HAP-1 (cell line): ENCODE results near the gene VEZT.
"Not testable (repeated sequence)": the region's sequence is repeated elsewhere in the genome, so short reads cannot be mapped to it uniquely, and the experiment has no call there.

Experiments used
- DNase-seq, 2 experiments: peaks; one replicate each; pipeline ENCODE4 v3.0.0-alpha.2; 2016 to 2020; ENCODE audit warnings: low spot score in 2 of 2
- H3K27me3 ChIP-seq: fragments of 250-450 bp; sonication (Bioruptor Pico); 2 replicates; pipeline ENCODE4 v1.5.1; 2020; ENCODE audit warnings: low read depth, mild to moderate bottlenecking, moderate library complexity
- H3K36me3 ChIP-seq: fragments of 250-450 bp; sonication (Bioruptor Pico); replicated peaks from 2 replicates; pipeline ENCODE4 v1.5.1; 2020; ENCODE audit warnings: mild to moderate bottlenecking
- H3K4me1 ChIP-seq: fragments of 250-450 bp; sonication (Bioruptor Pico); 2 replicates; pipeline ENCODE4 v1.5.1; 2020; ENCODE audit warnings: mild to moderate bottlenecking
- H3K4me3 ChIP-seq: fragments of 250-450 bp; sonication (Bioruptor Pico); 2 replicates; pipeline ENCODE4 v1.5.1; 2020; ENCODE audit warnings: mild to moderate bottlenecking, moderate library complexity
- H3K9me3 ChIP-seq: fragments of 250-450 bp; sonication (Bioruptor Pico); 2 replicates; pipeline ENCODE4 v1.5.1; 2020; ENCODE audit warnings: mild to moderate bottlenecking, moderate library complexity
- in situ Hi-C: fragments of 300-500 bp; cut with MboI; formaldehyde crosslinking; loops from 3 replicates; pipeline ENCODE4 v1.14.3; 2020; ENCODE audit warnings: low sequenced_read_pairs, inconsistent platforms, mixed read lengths

The VEZT gene

DNA sequence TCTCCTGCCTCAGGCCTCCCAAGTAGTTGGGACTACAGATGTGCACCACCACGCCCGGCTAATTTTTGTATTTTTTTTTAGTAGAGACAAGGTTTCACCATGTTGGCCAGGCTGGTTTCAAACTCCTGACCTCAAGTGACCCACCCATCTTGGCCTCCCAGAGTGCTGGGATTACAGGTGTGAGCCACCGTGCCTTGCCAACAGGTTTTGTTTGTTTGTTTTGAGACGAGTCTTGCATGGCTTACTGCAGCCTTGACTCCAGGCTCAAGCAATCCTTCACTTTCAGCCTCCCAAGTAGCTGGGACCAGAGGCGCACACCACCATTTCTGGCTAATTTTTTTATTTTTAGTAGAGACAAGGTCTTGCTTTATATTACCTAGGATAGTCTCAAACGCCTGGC, 23.5 kb downstream of the VEZT start:
- H3K36me3 ChIP-seq, H3K4me3 ChIP-seq, DNase-seq, H3K4me1 ChIP-seq, H3K9me3 ChIP-seq, H3K27me3 ChIP-seq, in situ Hi-C loops: not testable (repeated sequence)

DNA sequence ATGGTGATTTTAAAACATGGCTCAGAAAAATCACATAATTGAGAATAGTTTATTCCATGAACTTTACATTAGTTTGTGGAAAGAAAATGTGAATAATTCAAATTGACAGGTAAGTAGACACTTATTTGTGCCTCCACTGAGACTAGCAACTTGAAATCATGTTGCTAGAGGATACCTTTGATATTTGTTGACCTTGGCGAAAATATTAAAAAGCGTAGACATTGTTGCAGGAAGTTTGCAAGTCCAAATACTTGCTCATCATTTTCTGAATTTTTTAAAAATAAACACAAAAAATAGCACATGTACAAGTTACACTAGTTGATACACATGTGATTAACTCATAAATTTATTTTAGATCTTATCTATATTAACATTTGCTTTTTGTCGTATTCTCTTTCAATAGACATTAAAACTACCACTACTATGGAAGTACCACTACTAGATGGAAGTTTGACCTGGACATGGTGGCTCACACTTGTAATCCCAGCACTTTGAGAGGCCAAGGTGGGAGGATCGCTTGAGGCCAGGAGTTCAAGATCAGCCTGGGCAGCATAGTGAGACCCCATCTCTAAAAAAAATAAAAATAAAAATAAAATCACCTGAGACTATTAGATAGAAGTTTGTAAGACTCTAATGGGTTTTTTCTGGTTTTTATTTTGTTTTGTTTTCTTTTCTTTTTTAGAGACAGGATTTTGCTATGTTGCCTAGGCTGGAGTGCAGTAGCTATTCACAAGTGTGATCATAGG, 24.3 kb downstream of the VEZT start:
- H3K36me3 ChIP-seq: peaks cover 7% of the 10 kb centered on the region
- DNase-seq: no peak
- no peaks in the 10 kb centered on the region for H3K27me3 ChIP-seq
- no peaks in the 10 kb centered on the region for H3K9me3 ChIP-seq
- in situ Hi-C loops: no loop called here
- no peaks in the 10 kb centered on the region for H3K4me1 ChIP-seq
- H3K4me3 ChIP-seq: no peak overlapping the region

DNA sequence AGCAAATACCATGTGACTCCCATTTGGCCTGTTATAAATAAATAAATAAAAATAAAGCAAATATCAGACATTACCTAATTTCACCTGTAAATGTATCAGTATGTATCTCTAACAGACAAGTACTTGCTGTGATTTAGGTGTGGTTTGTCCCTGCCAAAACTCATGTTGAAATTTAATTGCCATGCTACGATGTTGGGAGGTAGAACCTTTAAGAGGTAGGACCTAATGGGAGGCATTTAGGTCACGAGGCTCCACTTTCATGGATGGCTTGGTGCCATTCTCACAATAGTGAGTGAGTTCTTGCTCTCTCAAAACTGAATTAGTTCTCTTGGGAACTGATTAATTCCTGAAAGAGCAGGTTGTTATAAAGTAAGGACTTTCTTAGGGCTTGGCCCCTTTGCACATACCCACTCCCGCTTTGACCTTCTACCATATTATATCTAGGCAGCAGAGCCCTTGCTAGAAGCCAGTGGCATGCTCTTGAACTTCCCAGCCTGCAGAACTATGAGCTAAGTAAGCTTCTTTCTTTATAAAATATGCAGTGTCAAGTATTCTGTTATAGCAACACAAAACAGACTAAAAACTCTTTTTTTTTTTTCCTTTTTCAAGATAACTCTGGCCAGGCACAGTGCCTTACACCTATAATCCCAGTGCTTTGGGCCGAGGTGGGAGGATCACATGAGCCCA, 26.0 kb downstream of the VEZT start:
- peak in 1 of 2 experiments; percentile 1 for DNase-seq
- H3K4me3 ChIP-seq: no peak overlapping the region

DNA sequence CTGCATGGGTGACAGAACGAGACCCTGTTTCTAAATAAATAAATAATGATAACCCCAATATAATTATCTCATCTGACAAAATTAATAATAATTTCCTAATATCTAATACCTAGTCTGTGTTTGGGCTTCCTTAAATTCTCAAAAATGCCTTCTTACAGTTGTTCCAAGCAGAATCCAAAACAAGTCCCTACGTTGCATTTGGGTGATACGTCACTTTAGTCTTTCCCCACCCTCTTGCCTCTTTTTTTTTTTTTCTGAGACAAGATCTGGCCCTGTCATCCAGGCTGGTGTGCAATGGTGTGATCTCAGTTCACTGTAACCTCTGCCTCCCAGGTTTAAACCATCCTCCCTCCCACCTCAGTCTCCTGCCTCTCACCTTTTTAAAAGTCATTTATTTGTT, 26.7 kb downstream of the VEZT start:
- in situ Hi-C loops: no loop called here
- Histone ChIP-seq H3K4me1 (peaks cover 3% of the 10 kb centered on the region), H3K36me3 (peaks cover 7% of the 10 kb centered on the region), H3K27me3 (no peaks in the 10 kb centered on the region), H3K4me3 (no peak overlapping the region), H3K9me3 (no peaks in the 10 kb centered on the region)
- no peak for DNase-seq

More for the DNA sequence above, 26.0 kb downstream of the VEZT start:
- in situ Hi-C loops: no loop called here
- H3K27me3 ChIP-seq: no peaks in the 10 kb centered on the region
- H3K9me3 ChIP-seq: no peaks in the 10 kb centered on the region
- H3K4me1 ChIP-seq: no peaks in the 10 kb centered on the region
- H3K36me3 ChIP-seq: peaks cover 7% of the 10 kb centered on the region

DNA sequence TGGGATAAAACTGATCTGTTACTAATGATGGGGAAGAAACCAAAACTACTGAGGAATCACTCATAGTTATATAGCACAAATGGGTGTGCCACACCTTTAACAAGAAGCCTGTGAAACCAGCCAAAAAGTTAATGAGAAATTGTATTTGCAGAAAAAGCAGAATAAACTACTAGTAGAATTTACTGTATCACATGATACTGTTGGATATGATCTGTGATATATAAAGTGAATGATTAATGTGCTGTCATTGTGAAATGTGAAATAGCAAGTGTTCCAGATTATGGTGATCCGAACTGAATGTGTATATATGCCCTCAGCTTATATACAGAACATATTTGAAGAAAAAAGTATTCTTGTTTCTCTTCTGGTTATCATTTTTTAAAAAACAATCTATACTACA, 30.5 kb downstream of the VEZT start:
- Histone ChIP-seq H3K4me1 (peaks cover 4% of the 10 kb centered on the region), H3K9me3 (no peaks in the 10 kb centered on the region), H3K27me3 (no peaks in the 10 kb centered on the region), H3K4me3 (no peak overlapping the region), H3K36me3 (peaks cover 13% of the 10 kb centered on the region)
- in situ Hi-C loops: no loop called here
- DNase-seq: no peak

DNA sequence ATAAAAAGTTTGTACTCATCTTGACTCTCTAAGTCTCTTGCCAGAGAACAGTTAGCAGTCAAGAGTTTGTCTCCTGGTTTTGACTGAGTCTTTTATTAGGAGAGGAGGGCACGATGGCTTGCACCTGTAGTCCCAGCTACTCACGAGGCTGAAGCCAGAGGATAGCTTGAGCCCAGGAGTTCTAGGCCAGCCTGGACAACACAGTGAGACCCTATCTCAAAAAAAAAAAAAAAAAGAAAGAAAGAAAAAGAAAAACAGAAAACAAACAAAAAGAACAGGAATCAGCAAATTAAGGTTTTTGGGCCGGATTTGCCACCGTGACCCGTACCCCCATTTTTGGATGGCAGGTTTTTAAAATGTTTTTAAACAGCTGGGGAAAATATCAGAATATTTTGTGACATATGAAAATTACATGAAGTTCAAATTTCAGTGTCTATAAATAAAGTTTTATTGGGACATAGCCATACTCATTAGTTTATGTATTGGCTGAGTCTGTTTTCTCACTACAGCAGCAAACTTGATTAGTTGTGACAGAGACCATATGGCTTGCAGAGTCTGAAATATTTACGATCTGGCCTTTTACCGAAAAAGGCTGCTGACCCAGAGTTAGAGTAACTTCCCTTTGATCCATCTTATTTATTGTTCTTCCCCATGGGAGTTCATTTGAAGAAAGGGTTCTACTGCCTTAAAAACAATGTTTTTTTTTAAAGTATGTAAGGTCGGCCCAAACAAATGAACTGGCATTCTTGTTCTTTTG, 31.2 kb downstream of the VEZT start:
- Histone ChIP-seq H3K27me3 (no peaks in the 10 kb centered on the region), H3K36me3 (peaks cover 20% of the 10 kb centered on the region), H3K4me1 (peaks cover 5% of the 10 kb centered on the region), H3K9me3 (no peaks in the 10 kb centered on the region), H3K4me3 (no peak overlapping the region)
- no peak for DNase-seq
- in situ Hi-C loops: no loop called here

DNA sequence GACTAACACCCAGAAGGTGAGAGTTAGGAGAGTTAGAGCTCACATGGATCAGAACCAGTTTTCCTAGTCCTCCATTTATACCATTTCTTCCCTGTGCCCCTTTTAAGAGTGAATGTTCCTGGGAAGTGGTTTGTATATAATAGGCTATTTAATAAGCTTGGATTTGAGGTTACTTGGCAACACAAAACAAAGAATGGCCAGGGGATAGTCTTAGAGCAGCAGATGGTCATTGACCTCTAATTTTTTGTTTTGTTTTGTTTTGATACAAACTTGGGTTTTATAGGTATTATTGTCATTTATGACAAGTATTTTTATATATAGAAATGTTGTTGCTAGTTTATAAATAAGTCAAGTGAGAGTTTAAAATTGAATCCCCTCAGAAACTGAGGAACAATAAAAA, 35.8 kb downstream of the VEZT start:
- Histone ChIP-seq H3K9me3 (no peaks in the 10 kb centered on the region), H3K36me3 (peaks cover 55% of the 10 kb centered on the region), H3K27me3 (no peaks in the 10 kb centered on the region), H3K4me1 (peaks cover 19% of the 10 kb centered on the region), H3K4me3 (no peak overlapping the region)
- DNase-seq: no peak
- in situ Hi-C loops: no loop called here

DNA sequence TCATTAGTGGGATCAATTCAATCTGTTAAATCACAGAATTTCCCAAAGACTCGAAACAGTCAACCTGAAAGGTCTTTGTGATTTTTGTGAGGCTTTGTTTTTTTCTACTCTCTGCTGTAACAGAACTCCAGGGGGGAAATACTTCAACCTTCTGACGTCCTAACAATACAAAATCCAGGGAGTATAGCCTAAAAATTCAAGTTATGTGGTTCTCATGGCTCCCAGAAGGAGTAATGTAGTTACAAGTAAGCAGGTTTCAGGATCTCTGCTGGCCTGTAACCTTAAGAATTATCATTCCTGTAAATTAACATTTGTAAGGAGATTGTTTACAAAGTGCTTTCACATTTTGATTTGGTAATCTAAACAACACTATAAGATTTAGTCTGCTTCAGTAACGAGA, 39.9 kb downstream of the VEZT start:
- H3K4me3 ChIP-seq: no peak overlapping the region
- no peaks in the 10 kb centered on the region for H3K9me3 ChIP-seq
- peak in 1 of 2 experiments; percentile 65 for DNase-seq
- peaks cover 51% of the 10 kb centered on the region for H3K36me3 ChIP-seq
- in situ Hi-C loops: no loop called here
- H3K4me1 ChIP-seq: peaks cover 20% of the 10 kb centered on the region
- no peaks in the 10 kb centered on the region for H3K27me3 ChIP-seq

DNA sequence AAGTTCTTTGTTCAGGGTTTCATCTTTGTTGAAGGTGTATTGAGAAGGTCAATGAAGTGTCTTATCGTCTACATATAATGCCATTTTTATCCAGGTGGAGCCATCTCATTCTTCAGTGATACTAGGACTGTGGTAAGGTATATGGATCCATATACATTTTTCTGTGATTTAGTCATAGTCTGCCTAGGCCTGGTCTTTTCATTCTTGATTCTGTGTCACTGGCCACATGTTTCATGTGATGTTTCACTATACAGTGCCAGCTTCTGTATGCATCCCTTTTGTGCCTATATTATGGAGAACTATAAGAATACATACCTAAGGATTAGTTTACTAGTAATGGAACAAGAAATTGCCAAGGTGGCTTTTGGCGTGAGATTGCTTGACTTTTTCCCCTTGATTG, 40.5 kb downstream of the VEZT start:
- Histone ChIP-seq H3K27me3 (no peaks in the 10 kb centered on the region), H3K36me3 (peaks cover 52% of the 10 kb centered on the region), H3K9me3 (no peaks in the 10 kb centered on the region), H3K4me1 (peaks cover 18% of the 10 kb centered on the region), H3K4me3 (no peak overlapping the region)
- in situ Hi-C loops: no loop called here
- DNase-seq: no peak

DNA sequence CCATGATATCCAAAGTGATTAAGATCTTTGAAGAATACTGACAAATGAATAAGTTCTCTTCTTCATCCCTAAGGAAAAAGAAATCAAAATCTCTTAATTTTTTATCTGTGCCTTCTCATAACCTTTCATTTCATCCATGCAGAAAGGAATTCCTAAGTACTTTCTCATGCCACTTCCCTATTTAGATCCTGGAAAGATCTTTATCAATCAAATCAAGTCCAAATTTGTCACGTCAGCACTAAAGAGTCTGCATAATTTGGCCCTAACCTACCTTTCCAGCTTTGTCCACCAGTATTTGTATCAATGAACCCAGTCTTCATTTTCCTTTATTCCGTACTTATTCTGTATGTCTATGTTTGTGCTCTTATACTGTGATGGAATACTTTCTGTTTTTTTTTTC, 41.2 kb downstream of the VEZT start:
- H3K4me1 ChIP-seq: peaks cover 18% of the 10 kb centered on the region
- DNase-seq: no peak
- no peak overlapping the region for H3K4me3 ChIP-seq
- H3K9me3 ChIP-seq: no peaks in the 10 kb centered on the region
- H3K27me3 ChIP-seq: no peaks in the 10 kb centered on the region
- H3K36me3 ChIP-seq: peaks cover 46% of the 10 kb centered on the region
- in situ Hi-C loops: no loop called here

DNA sequence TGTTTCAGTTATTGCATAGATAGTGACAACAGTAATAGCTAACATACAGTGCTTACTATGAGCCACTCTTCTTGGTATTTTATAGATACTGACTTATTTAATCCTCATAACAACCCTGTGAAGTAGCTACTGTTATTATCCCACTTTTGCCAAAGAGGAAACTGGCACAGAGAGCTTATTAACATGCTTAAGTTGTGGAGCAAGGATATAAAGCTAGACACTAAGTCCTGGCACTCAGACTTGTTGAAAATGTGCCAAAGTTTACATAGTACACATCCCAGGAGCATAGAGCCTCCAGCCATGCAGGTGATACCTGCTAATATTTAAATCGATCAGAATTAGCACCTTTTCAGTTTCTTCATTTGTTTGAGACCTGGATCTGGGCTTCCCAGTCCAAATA, 41.8 kb downstream of the VEZT start:
- H3K36me3 ChIP-seq: peaks cover 43% of the 10 kb centered on the region
- in situ Hi-C loops: no loop called here
- H3K9me3 ChIP-seq: no peaks in the 10 kb centered on the region
- no peak overlapping the region for H3K4me3 ChIP-seq
- H3K27me3 ChIP-seq: no peaks in the 10 kb centered on the region
- peaks cover 18% of the 10 kb centered on the region for H3K4me1 ChIP-seq
- no peak for DNase-seq

DNA sequence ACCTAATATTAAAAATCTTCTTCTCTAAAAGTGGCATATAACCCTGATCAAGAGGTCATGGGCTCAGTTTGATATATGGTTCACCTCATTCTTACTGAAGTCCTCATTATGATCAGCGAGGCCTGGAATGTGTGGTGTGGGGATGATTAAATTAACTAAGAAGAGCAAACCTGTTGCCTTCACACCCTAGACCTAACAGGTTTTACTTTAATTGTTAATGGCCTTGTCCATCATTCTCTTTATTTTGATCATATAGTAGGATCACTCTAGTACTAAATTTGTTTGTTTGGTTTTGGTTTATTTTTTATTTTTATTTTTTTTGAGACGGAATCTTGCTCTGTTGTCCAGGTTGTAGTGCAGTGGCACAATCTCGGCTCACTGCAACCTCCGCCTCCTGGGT, 43.5 kb downstream of the VEZT start:
- Histone ChIP-seq H3K9me3 (no peaks in the 10 kb centered on the region), H3K27me3 (no peaks in the 10 kb centered on the region), H3K4me1 (peaks cover 18% of the 10 kb centered on the region), H3K36me3 (peaks cover 28% of the 10 kb centered on the region), H3K4me3 (no peak overlapping the region)
- in situ Hi-C loops: no loop called here
- DNase-seq: no peak

DNA sequence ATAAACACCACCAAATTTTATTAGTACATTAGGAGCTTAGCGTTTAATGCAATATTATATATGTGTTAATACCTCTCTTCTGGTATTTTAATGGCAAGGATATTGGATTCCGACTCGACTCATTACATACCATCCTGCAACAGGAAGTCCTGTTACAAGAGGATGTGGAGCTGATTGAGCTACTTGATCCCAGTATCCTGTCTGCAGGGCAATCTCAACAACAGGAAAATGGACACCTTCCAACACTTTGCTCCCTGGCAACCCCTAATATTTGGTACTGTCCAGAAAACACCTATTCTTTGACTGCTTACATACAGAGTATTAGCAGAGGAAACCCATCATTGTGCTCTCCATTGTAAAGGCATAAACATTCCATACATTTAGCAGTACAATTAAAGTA, 45.2 kb downstream of the VEZT start:
- peaks cover 10% of the 10 kb centered on the region for H3K4me1 ChIP-seq
- DNase-seq: no peak
- H3K36me3 ChIP-seq: peaks cover 21% of the 10 kb centered on the region
- no peak overlapping the region for H3K4me3 ChIP-seq
- in situ Hi-C loops: no loop called here
- no peaks in the 10 kb centered on the region for H3K27me3 ChIP-seq
- no peaks in the 10 kb centered on the region for H3K9me3 ChIP-seq

DNA sequence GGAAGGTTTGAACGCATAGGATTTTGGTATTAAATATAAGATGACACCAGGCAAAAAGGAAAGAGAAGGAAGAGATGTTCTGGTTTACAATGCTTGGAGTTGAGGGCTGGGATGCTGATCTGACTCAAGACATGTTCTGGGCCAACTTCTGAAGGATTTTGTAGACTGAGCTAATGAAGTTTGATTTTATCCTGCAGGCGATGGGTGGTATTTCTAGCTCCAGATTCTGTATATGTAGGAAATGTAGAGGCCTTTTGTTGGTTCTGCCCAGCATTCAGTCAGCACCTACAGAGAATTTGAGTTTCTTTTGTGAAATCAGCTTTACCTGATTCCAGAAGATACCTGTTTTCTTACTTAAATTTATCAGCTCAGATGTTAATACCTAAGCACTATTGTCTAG, 48.2 kb downstream of the VEZT start:
- DNase-seq: no peak
- no peaks in the 10 kb centered on the region for H3K27me3 ChIP-seq
- in situ Hi-C loops: no loop called here
- H3K9me3 ChIP-seq: no peaks in the 10 kb centered on the region
- H3K36me3 ChIP-seq: peaks cover 16% of the 10 kb centered on the region
- no peaks in the 10 kb centered on the region for H3K4me1 ChIP-seq
- H3K4me3 ChIP-seq: no peak overlapping the region
